Prostate gland (tissue), 2 donors: ENCODE data around the gene HNF1A.

ENCODE experiments used
- POLR2A ChIP-seq: fragments of 450-650 bp; IDR thresholded peaks from one replicate; pipeline ENCODE4 v1.6.1; 2016; ENCODE audit warnings: antibody characterized with exemption, mild to moderate bottlenecking
- TF ChIP-seq, protein P1 (sequence below), 4 experiments: fragments of 200-600 bp in 2 of 4; fragments of 450-650 bp in 2 of 4; sonication (generic) in 2 of 4; IDR thresholded peaks; 1 replicate in 3 of 4; 2 replicates in 1 of 4; pipeline ENCODE4 v1.5.1; 2016 to 2019; ENCODE audit warnings: antibody characterized with exemption in 4 of 4, mild to moderate bottlenecking in 2 of 4, moderate library complexity in 2 of 4

DNA sequence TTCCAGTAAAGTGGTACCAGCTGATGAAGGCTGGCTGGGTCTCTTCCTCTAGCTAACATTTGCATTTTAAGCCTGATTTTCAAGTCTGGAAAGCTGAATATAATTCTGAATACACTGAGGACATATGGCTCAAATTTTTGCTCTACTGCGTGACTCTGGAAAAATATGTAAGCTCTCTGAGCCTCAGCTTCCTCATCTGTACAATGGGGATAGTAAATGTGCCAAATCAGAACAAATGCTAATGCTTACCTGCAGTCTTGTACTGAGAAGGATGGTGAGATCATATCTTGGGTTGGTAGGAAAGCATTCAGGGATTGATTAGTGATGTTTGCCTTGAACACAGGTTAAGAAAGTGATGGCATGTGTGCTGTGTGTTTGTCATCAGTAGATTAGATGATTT lies 14.6 kb downstream of the HNF1A start:
- TF ChIP-seq, protein P1, sequence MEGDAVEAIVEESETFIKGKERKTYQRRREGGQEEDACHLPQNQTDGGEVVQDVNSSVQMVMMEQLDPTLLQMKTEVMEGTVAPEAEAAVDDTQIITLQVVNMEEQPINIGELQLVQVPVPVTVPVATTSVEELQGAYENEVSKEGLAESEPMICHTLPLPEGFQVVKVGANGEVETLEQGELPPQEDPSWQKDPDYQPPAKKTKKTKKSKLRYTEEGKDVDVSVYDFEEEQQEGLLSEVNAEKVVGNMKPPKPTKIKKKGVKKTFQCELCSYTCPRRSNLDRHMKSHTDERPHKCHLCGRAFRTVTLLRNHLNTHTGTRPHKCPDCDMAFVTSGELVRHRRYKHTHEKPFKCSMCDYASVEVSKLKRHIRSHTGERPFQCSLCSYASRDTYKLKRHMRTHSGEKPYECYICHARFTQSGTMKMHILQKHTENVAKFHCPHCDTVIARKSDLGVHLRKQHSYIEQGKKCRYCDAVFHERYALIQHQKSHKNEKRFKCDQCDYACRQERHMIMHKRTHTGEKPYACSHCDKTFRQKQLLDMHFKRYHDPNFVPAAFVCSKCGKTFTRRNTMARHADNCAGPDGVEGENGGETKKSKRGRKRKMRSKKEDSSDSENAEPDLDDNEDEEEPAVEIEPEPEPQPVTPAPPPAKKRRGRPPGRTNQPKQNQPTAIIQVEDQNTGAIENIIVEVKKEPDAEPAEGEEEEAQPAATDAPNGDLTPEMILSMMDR (IDR thresholded peaks at IDR 0.05): no peak
- no peak for TF ChIP-seq POLR2A
